PFSK-1 (cell line): ENCODE data around the gene TIA1. TPM values are rescaled to one million over a fixed set of nuclear protein-coding genes. Genes with fewer than 3 reads are reported as not detected.
A peak's percentile ranks its signal among the peaks of the same experiment; 100 is the strongest.

Experiments
- FOXP2 ChIP-seq: optimal IDR thresholded peaks from 2 replicates; pipeline ENCODE3; 2011; ENCODE audit warnings: borderline replicate concordance, control low read depth, inconsistent platforms; ENCODE audit not compliant: insufficient read depth; ENCODE audit errors: extremely low read length, extremely low read depth
- POLR2AphosphoS5 ChIP-seq: IDR thresholded peaks from 2 replicates; pipeline ENCODE4 v1.6.1; 2012; ENCODE audit warnings: low read depth, mild to moderate bottlenecking, control low read depth, low read length, moderate library complexity
- SIN3A ChIP-seq: IDR thresholded peaks from 2 replicates; pipeline ENCODE4 v1.6.1; 2012; ENCODE audit warnings: mild to moderate bottlenecking, low read length, moderate library complexity, borderline replicate concordance; ENCODE audit not compliant: insufficient read depth
- TAF1 ChIP-seq: IDR thresholded peaks from 2 replicates; pipeline ENCODE4 v1.6.1; 2012; ENCODE audit warnings: low read length, control low read depth, borderline replicate concordance; ENCODE audit not compliant: insufficient read depth
- polyA plus RNA-seq: library from polyadenylated mRNA; unstranded; fragments of >200 nt; gene quantifications from one replicate; pipeline ENCODE4 v1.2.1, GENCODE V29; 2012; ENCODE audit warnings: low read depth, missing spikeins; ENCODE audit not compliant: insufficient read length
- TF ChIP-seq, protein P1 (sequence below), 2 experiments: IDR thresholded peaks; 2 replicates each; pipeline versions ENCODE4 v1.6.1 to v1.8.0; 2011 to 2012; ENCODE audit warnings: low read depth in 2 of 2, low read length in 2 of 2, control low read depth in 1 of 2, inconsistent platforms in 1 of 2, mild to moderate bottlenecking in 1 of 2, moderate library complexity in 1 of 2; ENCODE audit not compliant: insufficient read depth in 1 of 2

Gene TIA1, protein sequence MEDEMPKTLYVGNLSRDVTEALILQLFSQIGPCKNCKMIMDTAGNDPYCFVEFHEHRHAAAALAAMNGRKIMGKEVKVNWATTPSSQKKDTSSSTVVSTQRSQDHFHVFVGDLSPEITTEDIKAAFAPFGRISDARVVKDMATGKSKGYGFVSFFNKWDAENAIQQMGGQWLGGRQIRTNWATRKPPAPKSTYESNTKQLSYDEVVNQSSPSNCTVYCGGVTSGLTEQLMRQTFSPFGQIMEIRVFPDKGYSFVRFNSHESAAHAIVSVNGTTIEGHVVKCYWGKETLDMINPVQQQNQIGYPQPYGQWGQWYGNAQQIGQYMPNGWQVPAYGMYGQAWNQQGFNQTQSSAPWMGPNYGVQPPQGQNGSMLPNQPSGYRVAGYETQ
- 32.1 TPM for polyA plus RNA-seq

DNA sequence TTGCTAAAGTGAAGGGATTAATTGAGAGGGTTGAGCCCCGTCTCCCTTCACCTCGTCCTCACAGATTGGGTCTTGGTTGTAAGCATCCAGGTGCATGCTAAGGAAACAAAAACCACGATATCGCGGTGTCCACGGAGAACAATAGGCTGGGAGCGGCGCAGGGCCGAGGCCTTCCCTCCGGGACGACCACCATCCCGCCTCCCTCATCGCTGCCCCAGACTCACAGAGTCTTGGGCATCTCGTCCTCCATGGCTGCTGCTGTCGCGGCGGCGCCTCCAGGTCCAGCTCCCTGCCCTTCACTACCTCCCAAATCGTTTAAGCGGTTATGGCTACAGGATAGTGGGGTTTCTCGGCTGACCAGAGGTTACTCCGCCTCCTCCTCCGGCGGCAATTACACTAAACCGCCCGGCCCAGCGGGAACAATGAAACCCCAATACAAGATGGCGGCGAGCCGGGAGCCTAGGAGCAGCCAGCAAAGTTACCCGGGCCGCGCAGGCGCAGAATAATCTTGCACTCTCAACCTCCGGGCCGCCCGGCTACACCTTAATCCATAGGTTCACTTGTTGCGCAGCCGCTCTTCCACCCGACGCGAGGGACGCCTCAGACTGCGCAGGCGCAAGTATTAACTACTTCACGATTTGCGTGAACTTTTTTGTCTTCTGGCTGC lies at the start of gene TIA1:
TIA1 (minus strand) TSS at position 448 of the 667 bp plus-strand sequence; CDS start at position 250, 198 bp downstream.
- TF ChIP-seq POLR2AphosphoS5 (peak; percentile 97), SIN3A (peak; percentile 23; the same call in 1 of the 2 replicates), FOXP2 (peak; percentile 37), TAF1 (peak; percentile 95)
- TF ChIP-seq, protein P1, sequence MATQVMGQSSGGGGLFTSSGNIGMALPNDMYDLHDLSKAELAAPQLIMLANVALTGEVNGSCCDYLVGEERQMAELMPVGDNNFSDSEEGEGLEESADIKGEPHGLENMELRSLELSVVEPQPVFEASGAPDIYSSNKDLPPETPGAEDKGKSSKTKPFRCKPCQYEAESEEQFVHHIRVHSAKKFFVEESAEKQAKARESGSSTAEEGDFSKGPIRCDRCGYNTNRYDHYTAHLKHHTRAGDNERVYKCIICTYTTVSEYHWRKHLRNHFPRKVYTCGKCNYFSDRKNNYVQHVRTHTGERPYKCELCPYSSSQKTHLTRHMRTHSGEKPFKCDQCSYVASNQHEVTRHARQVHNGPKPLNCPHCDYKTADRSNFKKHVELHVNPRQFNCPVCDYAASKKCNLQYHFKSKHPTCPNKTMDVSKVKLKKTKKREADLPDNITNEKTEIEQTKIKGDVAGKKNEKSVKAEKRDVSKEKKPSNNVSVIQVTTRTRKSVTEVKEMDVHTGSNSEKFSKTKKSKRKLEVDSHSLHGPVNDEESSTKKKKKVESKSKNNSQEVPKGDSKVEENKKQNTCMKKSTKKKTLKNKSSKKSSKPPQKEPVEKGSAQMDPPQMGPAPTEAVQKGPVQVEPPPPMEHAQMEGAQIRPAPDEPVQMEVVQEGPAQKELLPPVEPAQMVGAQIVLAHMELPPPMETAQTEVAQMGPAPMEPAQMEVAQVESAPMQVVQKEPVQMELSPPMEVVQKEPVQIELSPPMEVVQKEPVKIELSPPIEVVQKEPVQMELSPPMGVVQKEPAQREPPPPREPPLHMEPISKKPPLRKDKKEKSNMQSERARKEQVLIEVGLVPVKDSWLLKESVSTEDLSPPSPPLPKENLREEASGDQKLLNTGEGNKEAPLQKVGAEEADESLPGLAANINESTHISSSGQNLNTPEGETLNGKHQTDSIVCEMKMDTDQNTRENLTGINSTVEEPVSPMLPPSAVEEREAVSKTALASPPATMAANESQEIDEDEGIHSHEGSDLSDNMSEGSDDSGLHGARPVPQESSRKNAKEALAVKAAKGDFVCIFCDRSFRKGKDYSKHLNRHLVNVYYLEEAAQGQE (IDR thresholded peaks at IDR 0.05; ENCODE audit: insufficient read depth in 1 of 2, low read depth in 2 of 2, low read length in 2 of 2), result peak in 1 of 2 experiments; percentile 66; a peak in 1 of 4 replicates

- no peak for TF ChIP-seq TAF1
- TF ChIP-seq POLR2AphosphoS5, result no peak
- TF ChIP-seq, protein P1 (IDR thresholded peaks at IDR 0.05; ENCODE audit: insufficient read depth in 1 of 2, low read depth in 2 of 2, low read length in 2 of 2), result no peak
- TF ChIP-seq FOXP2, result no peak
Measured at GRCh38 chr2:70283500-70284191, 35.2 kb upstream of the TIA1 start.

GRCh38 chr2:70282439-70282838 lies 34.0 kb upstream of the TIA1 start:
- TF ChIP-seq SIN3A, result no peak
- TF ChIP-seq POLR2AphosphoS5, result no peak
- TF ChIP-seq TAF1, result no peak
- TF ChIP-seq, protein P1 (IDR thresholded peaks at IDR 0.05; ENCODE audit: insufficient read depth in 1 of 2, low read depth in 2 of 2, low read length in 2 of 2), result no peak
- no peak for TF ChIP-seq FOXP2

DNA sequence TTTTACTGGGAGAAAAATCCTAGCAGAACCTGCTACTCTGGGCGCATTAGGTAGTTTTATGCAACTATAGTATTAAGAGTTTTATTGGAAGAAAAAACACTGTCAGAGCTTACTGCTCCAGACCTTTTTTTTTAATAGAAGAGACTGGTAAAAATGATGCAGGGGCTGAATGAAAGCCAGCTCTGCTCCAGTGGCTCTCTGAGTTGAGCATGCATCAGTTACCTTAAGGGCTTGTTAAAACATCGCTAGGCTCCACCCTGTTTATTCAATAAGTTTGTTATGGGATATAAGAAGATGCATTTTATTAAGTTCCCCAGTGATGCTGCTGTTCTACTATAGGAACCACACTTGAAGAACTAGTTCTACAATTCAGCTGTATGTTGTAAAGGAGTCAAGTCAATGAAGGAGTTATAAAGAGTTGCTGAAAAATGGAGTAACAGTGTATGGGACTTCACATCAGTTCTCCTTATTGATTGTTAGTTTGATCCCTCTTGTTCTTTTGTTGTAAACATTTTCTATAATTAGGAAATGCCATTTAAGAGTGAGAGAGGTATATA lies 31.9 kb upstream of the TIA1 start:
- TF ChIP-seq SIN3A (no peak), TAF1 (no peak), POLR2AphosphoS5 (no peak; the same call in 1 of the 2 replicates), FOXP2 (no peak)
- TF ChIP-seq, protein P1 (IDR thresholded peaks at IDR 0.05; ENCODE audit: insufficient read depth in 1 of 2, low read depth in 2 of 2, low read length in 2 of 2), result no peak
